Endodermal cell (in vitro differentiated cells): ENCODE results near the gene QARS1. TPM values are rescaled to one million over a fixed set of nuclear protein-coding genes. Genes with fewer than 3 reads are reported as not detected.

Experiments used
- DNase-seq: peaks from one replicate; pipeline ENCODE4 v3.0.0-alpha.2; 2017
- H3K27ac ChIP-seq: 2 replicates; pipeline ENCODE4 v1.5.1; 2013; ENCODE audit warnings: mild to moderate bottlenecking, low read depth, low read length, moderate library complexity
- H3K27me3 ChIP-seq: 2 replicates; pipeline ENCODE4 v1.6.1; 2013; ENCODE audit warnings: mild to moderate bottlenecking, low read length, moderate library complexity; ENCODE audit not compliant: insufficient read depth, control insufficient read depth, poor library complexity, severe bottlenecking
- H3K36me3 ChIP-seq: 2 replicates; pipeline ENCODE4 v1.7.0; 2013; ENCODE audit warnings: mild to moderate bottlenecking, low read length, moderate library complexity; ENCODE audit not compliant: control insufficient read depth, insufficient read depth
- H3K4me1 ChIP-seq: one replicate; pipeline ENCODE4 v1.7.0; 2013; ENCODE audit warnings: low read length; ENCODE audit not compliant: control insufficient read depth, insufficient read depth
- H3K4me3 ChIP-seq: 2 replicates; pipeline ENCODE4 v1.5.1; 2013; ENCODE audit warnings: mild to moderate bottlenecking, low read length, moderate library complexity
- H3K9ac ChIP-seq: 2 replicates; pipeline ENCODE4 v1.6.1; 2013; ENCODE audit warnings: mild to moderate bottlenecking, low read length, moderate library complexity; ENCODE audit not compliant: poor library complexity, severe bottlenecking; ENCODE audit errors: extremely low read depth
- H3K9me3 ChIP-seq: 2 replicates; pipeline ENCODE4 v1.6.1; 2013; ENCODE audit warnings: mild to moderate bottlenecking, low read length, moderate library complexity; ENCODE audit not compliant: control insufficient read depth
- H3K27ac Mint-ChIP-seq: 2 replicates; pipeline ENCODE4 v1.8.0; 2020; ENCODE audit warnings: mixed read lengths
- H3K27me3 Mint-ChIP-seq: 2 replicates; pipeline ENCODE4 v1.8.0; 2021; ENCODE audit warnings: mild to moderate bottlenecking, mixed read lengths; ENCODE audit not compliant: insufficient read depth
- H3K36me3 Mint-ChIP-seq: 2 replicates; pipeline ENCODE4 v1.8.0; 2020; ENCODE audit warnings: low read depth, mixed read lengths
- H3K4me1 Mint-ChIP-seq: 2 replicates; pipeline ENCODE4 v1.8.0; 2020; ENCODE audit warnings: mixed read lengths
- H3K4me3 Mint-ChIP-seq: 2 replicates; pipeline ENCODE4 v1.8.0; 2020; ENCODE audit warnings: mild to moderate bottlenecking, moderate library complexity, mixed read lengths
- H3K9me3 Mint-ChIP-seq: 2 replicates; pipeline ENCODE4 v1.8.0; 2020; ENCODE audit warnings: mild to moderate bottlenecking, mixed read lengths
- WGBS, 2 experiments: methylation state at CpG; one replicate each; pipeline versions ENCODE4 v1.1.5 to v1.1.7; 2013; ENCODE audit warnings: missing lambda C conversion rate in 2 of 2, mixed read lengths in 1 of 2; ENCODE audit not compliant: insufficient coverage in 1 of 2, insufficient read length in 1 of 2; 5-methylcytosine and 5-hydroxymethylcytosine counted together
- total RNA-seq, 2 donors: library from RNA; stranded (reverse); fragmentation: NEBNext Ultra II Directional in 1 of 2; extraction: Animal tissue kit (Norgen Biotek cat#: 25700) in 1 of 2; gene quantifications; 2 replicates in 1 of 2; 3 replicates in 1 of 2; pipeline ENCODE4 v1.2.1, GENCODE V29; 2021
- TF ChIP-seq, protein P1 (sequence below): fragments of 200-600 bp; sonication (generic); conservative IDR thresholded peaks from 2 replicates; pipeline ENCODE4 v1.5.0; 2021; ENCODE audit warnings: antibody characterized with exemption, mild to moderate bottlenecking

Gene QARS1
- total RNA-seq, 2 donors from 2014 or later = 314 to 358 TPM

DNA sequence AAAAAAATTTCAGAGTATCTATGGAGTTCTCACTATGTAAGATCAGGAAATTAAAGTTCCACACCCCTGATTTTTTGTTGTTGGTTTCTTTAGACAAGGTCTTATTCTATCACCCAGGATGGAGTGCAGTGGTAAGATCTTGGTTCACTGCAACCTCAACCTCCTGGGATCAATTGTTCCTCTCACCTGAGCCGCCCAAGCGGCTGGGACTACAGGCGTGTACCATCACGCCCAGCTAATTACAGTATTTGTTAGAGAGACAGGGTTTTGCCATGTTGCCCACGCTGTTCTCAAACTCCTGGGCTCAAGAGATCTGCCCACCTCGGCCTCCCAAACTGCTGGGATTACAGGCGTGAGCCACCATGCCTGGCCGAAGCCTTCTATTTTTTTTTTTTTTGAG, 23.1 kb downstream of the QARS1 start:
- Histone ChIP-seq H3K9me3 (no peaks in the 10 kb centered on the region), H3K27me3 (no peaks in the 10 kb centered on the region), H3K27ac (no peak overlapping the region), H3K36me3 (peaks cover 41% of the 10 kb centered on the region), H3K9ac (no peak overlapping the region), H3K4me3 (no peak overlapping the region), H3K4me1 (no peaks in the 10 kb centered on the region)
- no peak overlapping the region for H3K4me3 Mint-ChIP-seq
- 96 to 100% methylated on average over 5 to 8 of the region's 8 CpGs for WGBS, 2 experiments
- TF ChIP-seq, protein P1, sequence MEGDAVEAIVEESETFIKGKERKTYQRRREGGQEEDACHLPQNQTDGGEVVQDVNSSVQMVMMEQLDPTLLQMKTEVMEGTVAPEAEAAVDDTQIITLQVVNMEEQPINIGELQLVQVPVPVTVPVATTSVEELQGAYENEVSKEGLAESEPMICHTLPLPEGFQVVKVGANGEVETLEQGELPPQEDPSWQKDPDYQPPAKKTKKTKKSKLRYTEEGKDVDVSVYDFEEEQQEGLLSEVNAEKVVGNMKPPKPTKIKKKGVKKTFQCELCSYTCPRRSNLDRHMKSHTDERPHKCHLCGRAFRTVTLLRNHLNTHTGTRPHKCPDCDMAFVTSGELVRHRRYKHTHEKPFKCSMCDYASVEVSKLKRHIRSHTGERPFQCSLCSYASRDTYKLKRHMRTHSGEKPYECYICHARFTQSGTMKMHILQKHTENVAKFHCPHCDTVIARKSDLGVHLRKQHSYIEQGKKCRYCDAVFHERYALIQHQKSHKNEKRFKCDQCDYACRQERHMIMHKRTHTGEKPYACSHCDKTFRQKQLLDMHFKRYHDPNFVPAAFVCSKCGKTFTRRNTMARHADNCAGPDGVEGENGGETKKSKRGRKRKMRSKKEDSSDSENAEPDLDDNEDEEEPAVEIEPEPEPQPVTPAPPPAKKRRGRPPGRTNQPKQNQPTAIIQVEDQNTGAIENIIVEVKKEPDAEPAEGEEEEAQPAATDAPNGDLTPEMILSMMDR = no peak
- no peaks in the 10 kb centered on the region for H3K4me1 Mint-ChIP-seq
- no peaks in the 10 kb centered on the region for H3K9me3 Mint-ChIP-seq
- no peaks in the 10 kb centered on the region for H3K27me3 Mint-ChIP-seq
- H3K36me3 Mint-ChIP-seq = peaks cover 32% of the 10 kb centered on the region
- H3K27ac Mint-ChIP-seq = no peak overlapping the region
- no peak for DNase-seq

DNA sequence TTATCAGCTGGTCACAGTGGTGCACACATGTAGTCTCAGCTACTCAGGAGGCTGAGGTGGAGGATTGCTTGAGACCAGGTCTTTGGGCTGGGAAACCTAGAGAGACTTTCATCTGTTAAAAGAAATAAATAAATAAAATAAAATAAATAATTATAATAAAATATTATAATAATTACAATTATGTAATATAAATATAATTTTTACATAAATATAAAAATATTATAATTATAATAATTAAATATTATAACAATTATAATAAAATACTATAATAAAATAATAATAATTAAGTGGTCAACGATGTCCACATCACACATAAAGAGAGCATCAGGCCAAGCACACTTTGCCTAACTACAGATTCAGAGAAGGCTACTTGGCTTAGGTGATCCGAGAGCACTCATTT, 25.3 kb downstream of the QARS1 start:
- Histone ChIP-seq H3K27me3 (no peaks in the 10 kb centered on the region), H3K9me3 (no peaks in the 10 kb centered on the region), H3K4me1 (no peaks in the 10 kb centered on the region), H3K36me3 (peaks cover 56% of the 10 kb centered on the region), H3K9ac (no peak overlapping the region), H3K27ac (no peak overlapping the region), H3K4me3 (no peak overlapping the region)
- TF ChIP-seq, protein P1 = no peak
- Mint-ChIP-seq H3K4me1 (no peaks in the 10 kb centered on the region), H3K27me3 (no peaks in the 10 kb centered on the region), H3K27ac (no peak overlapping the region), H3K4me3 (no peak overlapping the region), H3K9me3 (no peaks in the 10 kb centered on the region), H3K36me3 (peaks cover 41% of the 10 kb centered on the region)
- 99 to 100% methylated on average over 2 of the region's 2 CpGs for WGBS, 2 experiments
- no peak for DNase-seq

DNA sequence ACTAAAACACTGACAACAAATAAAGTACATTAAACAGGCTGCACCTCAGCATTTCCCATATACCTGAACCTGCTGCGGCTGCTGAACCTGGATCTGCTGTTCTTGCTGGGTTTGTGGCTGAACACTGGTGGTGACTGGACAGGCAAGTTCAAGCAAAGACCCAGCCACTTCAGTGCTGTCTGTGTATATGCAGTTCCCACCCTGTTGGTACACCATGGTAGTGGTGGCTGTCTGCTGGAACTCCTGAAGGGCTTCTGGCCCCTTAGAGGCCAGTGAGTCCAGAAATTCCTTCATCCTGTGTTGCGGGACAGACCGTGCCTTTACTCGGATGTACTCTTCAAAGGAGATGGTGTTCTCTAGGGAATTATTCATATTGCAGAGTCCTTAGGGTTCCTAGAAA, 27.9 kb downstream of the QARS1 start:
- WGBS, 2 experiments = 96% methylated on average over 4 of the region's 4 CpGs; no CpG with 5 or more reads in 1 of the 2 experiments
- DNase-seq = no peak
- H3K36me3 Mint-ChIP-seq = peaks cover 64% of the 10 kb centered on the region

More for the DNA sequence above, 27.9 kb downstream of the QARS1 start:
- no peaks in the 10 kb centered on the region for H3K9me3 ChIP-seq
- Mint-ChIP-seq H3K27ac (no peak overlapping the region), H3K27me3 (no peaks in the 10 kb centered on the region), H3K9me3 (no peaks in the 10 kb centered on the region), H3K4me3 (no peak overlapping the region), H3K4me1 (no peaks in the 10 kb centered on the region)
- H3K4me1 ChIP-seq = no peaks in the 10 kb centered on the region
- TF ChIP-seq, protein P1 = no peak
- H3K9ac ChIP-seq = no peak overlapping the region
- no peaks in the 10 kb centered on the region for H3K27me3 ChIP-seq
- H3K36me3 ChIP-seq = peaks cover 76% of the 10 kb centered on the region
- no peak overlapping the region for H3K27ac ChIP-seq
- no peak overlapping the region for H3K4me3 ChIP-seq
